Measurements from ENCODE around the gene NFYC. TPM values are rescaled to one million over a fixed set of nuclear protein-coding genes. Genes with fewer than 3 reads are reported as not detected.

The NFYC gene
- total RNA-seq, 1 donor, result 24.2 TPM

DNA sequence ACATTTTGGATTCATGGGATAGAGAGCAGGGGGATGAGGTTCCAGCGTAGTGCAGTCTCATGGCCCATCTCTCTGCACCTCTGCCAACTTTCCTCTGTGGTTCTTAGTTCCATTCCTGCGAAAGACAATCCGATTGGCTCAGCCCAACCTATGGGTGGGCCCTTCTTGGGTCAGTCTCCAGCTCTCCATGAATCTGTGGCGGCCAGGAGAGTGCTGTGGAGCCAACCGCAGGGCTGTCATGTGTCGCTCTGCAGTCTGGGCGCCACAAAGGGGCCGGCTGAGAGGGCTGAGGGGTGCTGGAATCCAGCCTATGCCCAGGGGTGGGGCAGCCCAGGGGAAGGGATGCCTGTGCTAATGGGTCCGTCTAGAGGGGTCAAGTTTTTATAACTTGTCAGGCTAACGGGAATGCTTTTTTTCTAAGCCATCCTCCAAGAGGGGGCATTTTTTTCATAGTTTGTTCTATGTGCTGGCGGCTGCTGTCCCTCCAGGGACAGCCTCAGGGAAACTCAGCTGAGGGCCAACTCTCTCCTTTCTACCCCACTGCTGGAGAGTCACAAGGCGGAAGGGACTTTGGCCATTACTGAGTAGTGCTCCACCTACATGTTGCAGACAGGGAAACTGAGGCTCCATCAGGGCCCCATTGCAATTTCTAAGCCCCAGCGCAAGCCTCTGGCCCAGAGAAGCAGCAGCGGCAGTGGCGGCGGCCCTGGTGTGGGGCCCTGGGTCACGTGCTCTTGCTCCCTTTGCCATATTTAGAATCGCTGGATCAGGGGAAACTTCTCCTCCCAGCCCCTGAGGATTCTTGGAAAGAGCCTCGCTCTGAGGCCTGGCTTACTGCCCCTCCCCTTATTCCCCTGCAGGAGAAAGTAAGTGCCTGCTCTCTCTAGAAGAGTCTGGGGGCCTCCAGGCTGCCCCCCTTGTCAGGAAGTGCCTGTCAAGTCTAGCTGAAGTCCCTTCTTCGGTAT is 115.5 kb downstream of the NFYC start:
- no peaks in the 10 kb centered on the region for H4K20me1 ChIP-seq (ENCODE audit: insufficient read depth, low read length)
- H3K4me1 ChIP-seq (ENCODE audit: insufficient read depth, low read length), result peaks cover 28% of the 10 kb centered on the region
- H2AFZ ChIP-seq (ENCODE audit: low read length), result no peak overlapping the region
- TF ChIP-seq, protein P1, sequence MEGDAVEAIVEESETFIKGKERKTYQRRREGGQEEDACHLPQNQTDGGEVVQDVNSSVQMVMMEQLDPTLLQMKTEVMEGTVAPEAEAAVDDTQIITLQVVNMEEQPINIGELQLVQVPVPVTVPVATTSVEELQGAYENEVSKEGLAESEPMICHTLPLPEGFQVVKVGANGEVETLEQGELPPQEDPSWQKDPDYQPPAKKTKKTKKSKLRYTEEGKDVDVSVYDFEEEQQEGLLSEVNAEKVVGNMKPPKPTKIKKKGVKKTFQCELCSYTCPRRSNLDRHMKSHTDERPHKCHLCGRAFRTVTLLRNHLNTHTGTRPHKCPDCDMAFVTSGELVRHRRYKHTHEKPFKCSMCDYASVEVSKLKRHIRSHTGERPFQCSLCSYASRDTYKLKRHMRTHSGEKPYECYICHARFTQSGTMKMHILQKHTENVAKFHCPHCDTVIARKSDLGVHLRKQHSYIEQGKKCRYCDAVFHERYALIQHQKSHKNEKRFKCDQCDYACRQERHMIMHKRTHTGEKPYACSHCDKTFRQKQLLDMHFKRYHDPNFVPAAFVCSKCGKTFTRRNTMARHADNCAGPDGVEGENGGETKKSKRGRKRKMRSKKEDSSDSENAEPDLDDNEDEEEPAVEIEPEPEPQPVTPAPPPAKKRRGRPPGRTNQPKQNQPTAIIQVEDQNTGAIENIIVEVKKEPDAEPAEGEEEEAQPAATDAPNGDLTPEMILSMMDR (IDR thresholded peaks at IDR 0.05; ENCODE audit: extremely low read depth, low read depth, low read length), result no peak
- H3K27me3 ChIP-seq (ENCODE audit: insufficient read depth, low read length), result no peaks in the 10 kb centered on the region
- H3K79me2 ChIP-seq (ENCODE audit: insufficient read depth, low read length), result no peaks in the 10 kb centered on the region
- H3K27ac ChIP-seq (ENCODE audit: low read depth, low read length), result no peak overlapping the region
- H3K4me3 ChIP-seq (ENCODE audit: insufficient read depth, low read length), result no peak overlapping the region
- no peaks in the 10 kb centered on the region for H3K36me3 ChIP-seq (ENCODE audit: insufficient read depth, low read length)
- H3K9me3 ChIP-seq (ENCODE audit: low read depth, low read length), result no peaks in the 10 kb centered on the region
- peak overlapping the region; percentile 15 for H3K4me2 ChIP-seq (ENCODE audit: insufficient read depth, low read length)
- peak; percentile 90 for DNase-seq (ENCODE audit: insufficient read length, low spot score, missing footprints)

DNA sequence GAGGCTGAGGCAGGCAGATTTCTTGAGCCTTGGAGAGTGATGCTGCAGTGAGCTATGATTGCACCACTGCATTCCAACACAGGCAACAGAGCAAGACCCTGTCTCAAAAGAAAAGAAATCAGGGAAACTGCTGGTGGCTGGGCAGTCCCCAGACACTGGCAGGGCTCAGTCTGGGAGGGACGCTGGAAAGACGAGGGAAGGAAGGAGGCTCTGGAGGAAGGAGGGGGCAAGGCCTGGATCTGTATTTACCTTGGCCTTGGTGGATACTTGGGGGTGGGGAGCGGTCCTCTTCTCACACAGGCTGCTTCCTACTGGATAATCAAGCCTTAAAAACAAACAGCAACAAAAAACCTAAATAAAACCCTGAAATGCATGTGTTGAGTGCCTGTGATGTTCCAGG is 116.5 kb downstream of the NFYC start:
- peaks cover 27% of the 10 kb centered on the region for H3K4me1 ChIP-seq (ENCODE audit: insufficient read depth, low read length)
- no peaks in the 10 kb centered on the region for H3K9me3 ChIP-seq (ENCODE audit: low read depth, low read length)
- H4K20me1 ChIP-seq (ENCODE audit: insufficient read depth, low read length), result no peaks in the 10 kb centered on the region
- no peak for DNase-seq (ENCODE audit: insufficient read length, low spot score, missing footprints)
- H3K79me2 ChIP-seq (ENCODE audit: insufficient read depth, low read length), result no peaks in the 10 kb centered on the region
- TF ChIP-seq, protein P1 (IDR thresholded peaks at IDR 0.05; ENCODE audit: extremely low read depth, low read depth, low read length), result no peak
- no peak overlapping the region for H2AFZ ChIP-seq (ENCODE audit: low read length)
- H3K36me3 ChIP-seq (ENCODE audit: insufficient read depth, low read length), result no peaks in the 10 kb centered on the region
- H3K27me3 ChIP-seq (ENCODE audit: insufficient read depth, low read length), result no peaks in the 10 kb centered on the region
- no peak overlapping the region for H3K4me3 ChIP-seq (ENCODE audit: insufficient read depth, low read length)
- H3K4me2 ChIP-seq (ENCODE audit: insufficient read depth, low read length), result peak overlapping the region; percentile 59
- no peak overlapping the region for H3K27ac ChIP-seq (ENCODE audit: low read depth, low read length)

DNA sequence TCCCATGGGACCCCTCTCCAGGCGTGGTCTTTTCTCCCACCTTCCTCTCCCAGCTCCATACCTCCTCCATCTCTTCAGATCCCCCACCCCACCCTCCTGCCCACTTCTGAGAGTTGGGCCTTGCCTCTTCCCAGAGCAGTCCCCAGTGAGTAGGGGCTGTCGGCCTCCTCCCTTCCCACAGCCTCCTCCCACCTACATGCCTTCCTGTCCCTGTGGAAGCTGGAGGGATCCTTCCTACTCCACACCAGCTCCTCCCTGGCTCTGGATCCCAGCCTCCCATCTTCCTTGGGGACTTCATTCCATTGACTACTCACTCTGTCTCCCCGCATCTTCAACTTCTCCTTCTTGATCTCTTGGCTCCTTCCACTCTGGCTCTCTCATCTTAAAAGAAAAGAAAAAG is 116.9 kb downstream of the NFYC start:
- peak; percentile 95 for DNase-seq (ENCODE audit: insufficient read length, low spot score, missing footprints)
- Histone ChIP-seq H3K4me1 (ENCODE audit: insufficient read depth, low read length) (peaks cover 27% of the 10 kb centered on the region), H3K36me3 (ENCODE audit: insufficient read depth, low read length) (no peaks in the 10 kb centered on the region), H3K4me3 (ENCODE audit: insufficient read depth, low read length) (no peak overlapping the region), H2AFZ (ENCODE audit: low read length) (no peak overlapping the region), H3K4me2 (ENCODE audit: insufficient read depth, low read length) (peak overlapping the region; percentile 59), H3K27me3 (ENCODE audit: insufficient read depth, low read length) (no peaks in the 10 kb centered on the region), H3K27ac (ENCODE audit: low read depth, low read length) (no peak overlapping the region), H3K9me3 (ENCODE audit: low read depth, low read length) (no peaks in the 10 kb centered on the region), H4K20me1 (ENCODE audit: insufficient read depth, low read length) (no peaks in the 10 kb centered on the region), H3K79me2 (ENCODE audit: insufficient read depth, low read length) (no peaks in the 10 kb centered on the region)
- TF ChIP-seq, protein P1 (IDR thresholded peaks at IDR 0.05; ENCODE audit: extremely low read depth, low read depth, low read length), result no peak

DNA sequence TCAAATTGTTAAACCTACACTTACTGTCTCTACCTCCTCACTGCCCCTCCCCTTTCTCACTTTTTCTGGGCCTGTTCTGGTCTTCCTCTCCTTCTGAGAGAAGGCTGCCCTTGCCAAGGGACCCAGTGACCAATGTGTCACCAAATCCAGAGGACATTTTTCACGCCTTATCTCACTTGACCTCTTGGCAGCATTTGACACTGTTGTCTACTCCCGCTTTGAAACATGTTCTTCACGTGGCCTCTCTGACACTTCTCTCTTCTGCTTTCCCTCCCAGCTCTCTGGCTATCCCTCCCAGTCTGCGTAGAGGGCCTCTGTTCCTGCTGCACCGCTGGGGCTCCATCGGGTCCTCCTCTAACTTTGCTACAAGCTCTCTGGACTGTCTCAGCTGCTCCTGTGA is 117.4 kb downstream of the NFYC start:
- Histone ChIP-seq H3K4me3 (ENCODE audit: insufficient read depth, low read length) (no peak overlapping the region), H3K79me2 (ENCODE audit: insufficient read depth, low read length) (no peaks in the 10 kb centered on the region), H3K9me3 (ENCODE audit: low read depth, low read length) (no peaks in the 10 kb centered on the region), H2AFZ (ENCODE audit: low read length) (no peak overlapping the region), H4K20me1 (ENCODE audit: insufficient read depth, low read length) (no peaks in the 10 kb centered on the region), H3K27me3 (ENCODE audit: insufficient read depth, low read length) (no peaks in the 10 kb centered on the region), H3K4me2 (ENCODE audit: insufficient read depth, low read length) (peak overlapping the region; percentile 59), H3K36me3 (ENCODE audit: insufficient read depth, low read length) (no peaks in the 10 kb centered on the region), H3K4me1 (ENCODE audit: insufficient read depth, low read length) (peaks cover 27% of the 10 kb centered on the region), H3K27ac (ENCODE audit: low read depth, low read length) (no peak overlapping the region)
- DNase-seq (ENCODE audit: insufficient read length, low spot score, missing footprints), result no peak
- TF ChIP-seq, protein P1 (IDR thresholded peaks at IDR 0.05; ENCODE audit: extremely low read depth, low read depth, low read length), result no peak
